Measurements from ENCODE around the gene ITFG2. TPM values are rescaled to one million over a fixed set of nuclear protein-coding genes. Genes with fewer than 3 reads are reported as not detected.

Gene ITFG2
- total and polyA plus RNA-seq, 5 donors from 2014 or later = 38.8 to 80.0 (median 47.6) TPM

- H3K36me3 ChIP-seq (ENCODE audit: control insufficient read depth, insufficient read depth, low read length) = peaks cover 74% of the 10 kb centered on the region
- no peak overlapping the region for H3K4me3 Mint-ChIP-seq
Observed at GRCh38 chr12:2826036-2826435, 13.6 kb downstream of the ITFG2 start.

GRCh38 chr12:2826721-2827515 lies 14.4 kb downstream of the ITFG2 start:
- Mint-ChIP-seq H3K27me3 (no peaks in the 10 kb centered on the region), H3K4me3 (no peak overlapping the region), H3K9me3 (no peaks in the 10 kb centered on the region), H3K36me3 (peaks cover 61% of the 10 kb centered on the region), H3K4me1 (peaks cover 0 to 12% (median 3%) of the 10 kb centered on the region in 4 donors), H3K27ac (peak overlapping the region in 1 of 3 donors; percentile 41)
- H3K27me3 ChIP-seq (ENCODE audit: control insufficient read depth, insufficient read depth, low read length) = no peaks in the 10 kb centered on the region
- H3K4me3 ChIP-seq (ENCODE audit: low read depth, low read length) = no peak overlapping the region
- H3K36me3 ChIP-seq (ENCODE audit: control insufficient read depth, insufficient read depth, low read length) = peaks cover 68% of the 10 kb centered on the region
- DNase-seq (no peak), ATAC-seq (ENCODE audit: low read depth in 2 of 2) (no peak)
- no peaks in the 10 kb centered on the region for H3K4me1 ChIP-seq (ENCODE audit: control insufficient read depth, insufficient read depth, low read length, poor library complexity, severe bottlenecking)
- no peaks in the 10 kb centered on the region for H3K9me3 ChIP-seq (ENCODE audit: control insufficient read depth in 2 of 2, low read length in 2 of 2)
- no peak overlapping the region for H3K27ac ChIP-seq (ENCODE audit: insufficient read depth, low read length, poor library complexity, severe bottlenecking)

More at GRCh38 chr12:2826036-2826435, 13.6 kb downstream of the ITFG2 start:
- Mint-ChIP-seq H3K27me3 (no peaks in the 10 kb centered on the region), H3K27ac (peak overlapping the region in 1 of 3 donors; percentile 41), H3K36me3 (peaks cover 60% of the 10 kb centered on the region), H3K4me1 (peaks cover 0 to 8% (median 3%) of the 10 kb centered on the region in 4 donors), H3K9me3 (no peaks in the 10 kb centered on the region)
- no peak overlapping the region for H3K4me3 ChIP-seq (ENCODE audit: low read depth, low read length)
- no peaks in the 10 kb centered on the region for H3K27me3 ChIP-seq (ENCODE audit: control insufficient read depth, insufficient read depth, low read length)
- DNase-seq (no peak), ATAC-seq (ENCODE audit: low read depth in 2 of 2) (no peak)
- H3K4me1 ChIP-seq (ENCODE audit: control insufficient read depth, insufficient read depth, low read length, poor library complexity, severe bottlenecking) = no peaks in the 10 kb centered on the region
- H3K9me3 ChIP-seq (ENCODE audit: control insufficient read depth in 2 of 2, low read length in 2 of 2) = no peaks in the 10 kb centered on the region
- H3K27ac ChIP-seq (ENCODE audit: insufficient read depth, low read length, poor library complexity, severe bottlenecking) = no peak overlapping the region

GRCh38 chr12:2829275-2829674 lies 16.8 kb downstream of the ITFG2 start:
- H3K36me3 ChIP-seq (ENCODE audit: control insufficient read depth, insufficient read depth, low read length) = peaks cover 45% of the 10 kb centered on the region
- peaks cover 45% of the 10 kb centered on the region for H3K36me3 Mint-ChIP-seq
- no peak overlapping the region for H3K27ac Mint-ChIP-seq

GRCh38 chr12:2832550-2833127 lies 20.2 kb downstream of the ITFG2 start:
- Mint-ChIP-seq H3K27ac (peak overlapping the region in 2 of 3 donors; percentile 43 to 66), H3K4me1 (peaks cover 5 to 12% (median 7%) of the 10 kb centered on the region in 4 donors), H3K9me3 (no peaks in the 10 kb centered on the region), H3K36me3 (peaks cover 27% of the 10 kb centered on the region), H3K27me3 (no peaks in the 10 kb centered on the region), H3K4me3 (no peak overlapping the region)
- Histone ChIP-seq H3K27ac (ENCODE audit: insufficient read depth, low read length, poor library complexity, severe bottlenecking) (no peak overlapping the region), H3K36me3 (ENCODE audit: control insufficient read depth, insufficient read depth, low read length) (peaks cover 12% of the 10 kb centered on the region), H3K4me3 (ENCODE audit: low read depth, low read length) (no peak overlapping the region), H3K4me1 (ENCODE audit: control insufficient read depth, insufficient read depth, low read length, poor library complexity, severe bottlenecking) (no peaks in the 10 kb centered on the region), H3K9me3 (ENCODE audit: control insufficient read depth in 2 of 2, low read length in 2 of 2) (no peaks in the 10 kb centered on the region), H3K27me3 (ENCODE audit: control insufficient read depth, insufficient read depth, low read length) (no peaks in the 10 kb centered on the region)
- ATAC-seq (ENCODE audit: low read depth in 2 of 2) = no peak
- no peak for DNase-seq

More at GRCh38 chr12:2829275-2829674, 16.8 kb downstream of the ITFG2 start:
- H3K4me3 Mint-ChIP-seq = no peak overlapping the region
- Histone ChIP-seq H3K27me3 (ENCODE audit: control insufficient read depth, insufficient read depth, low read length) (no peaks in the 10 kb centered on the region), H3K9me3 (ENCODE audit: control insufficient read depth in 2 of 2, low read length in 2 of 2) (no peaks in the 10 kb centered on the region), H3K4me3 (ENCODE audit: low read depth, low read length) (no peak overlapping the region), H3K4me1 (ENCODE audit: control insufficient read depth, insufficient read depth, low read length, poor library complexity, severe bottlenecking) (no peaks in the 10 kb centered on the region), H3K27ac (ENCODE audit: insufficient read depth, low read length, poor library complexity, severe bottlenecking) (no peak overlapping the region)
- no peaks in the 10 kb centered on the region for H3K9me3 Mint-ChIP-seq
- ATAC-seq (ENCODE audit: low read depth in 2 of 2) (no peak), DNase-seq (no peak)
- peaks cover 0 to 10% (median 3%) of the 10 kb centered on the region in 4 donors for H3K4me1 Mint-ChIP-seq
- no peaks in the 10 kb centered on the region for H3K27me3 Mint-ChIP-seq

- H3K36me3 Mint-ChIP-seq = peaks cover 23% of the 10 kb centered on the region
Observed at GRCh38 chr12:2833327-2833726, 20.9 kb downstream of the ITFG2 start.

DNA sequence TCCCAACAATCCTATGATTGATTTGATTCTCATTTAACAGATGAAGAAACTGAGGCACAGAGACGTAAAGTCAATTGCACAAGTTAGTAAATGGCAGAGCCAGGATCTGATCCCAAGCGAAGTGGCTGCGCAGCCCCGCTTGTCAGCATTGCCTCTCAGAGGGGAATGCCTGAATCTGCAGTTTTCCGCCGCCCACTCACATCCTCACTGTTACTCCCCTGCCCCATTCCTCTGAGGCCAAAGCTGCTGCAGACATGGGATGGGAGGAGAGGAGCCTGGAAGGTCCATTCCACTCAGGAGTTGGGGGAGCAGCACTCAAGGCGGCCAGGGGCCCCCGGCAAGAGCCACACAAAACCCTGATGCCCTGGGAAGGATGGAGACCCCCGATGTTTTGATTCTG lies 21.3 kb downstream of the ITFG2 start:
- H3K4me3 ChIP-seq (ENCODE audit: low read depth, low read length) = no peak overlapping the region
- Mint-ChIP-seq H3K4me3 (no peak overlapping the region), H3K27me3 (no peaks in the 10 kb centered on the region), H3K36me3 (peaks cover 21% of the 10 kb centered on the region), H3K4me1 (peaks cover 4 to 12% (median 7%) of the 10 kb centered on the region in 4 donors), H3K27ac (peak overlapping the region in 1 of 3 donors; percentile 9), H3K9me3 (no peaks in the 10 kb centered on the region)
- ATAC-seq (ENCODE audit: low read depth in 2 of 2) (no peak), DNase-seq (no peak)
- no peaks in the 10 kb centered on the region for H3K27me3 ChIP-seq (ENCODE audit: control insufficient read depth, insufficient read depth, low read length)
- H3K36me3 ChIP-seq (ENCODE audit: control insufficient read depth, insufficient read depth, low read length) = peaks cover 8% of the 10 kb centered on the region
- H3K27ac ChIP-seq (ENCODE audit: insufficient read depth, low read length, poor library complexity, severe bottlenecking) = no peak overlapping the region
- H3K9me3 ChIP-seq (ENCODE audit: control insufficient read depth in 2 of 2, low read length in 2 of 2) = no peaks in the 10 kb centered on the region
- H3K4me1 ChIP-seq (ENCODE audit: control insufficient read depth, insufficient read depth, low read length, poor library complexity, severe bottlenecking) = no peaks in the 10 kb centered on the region

More at GRCh38 chr12:2833327-2833726, 20.9 kb downstream of the ITFG2 start:
- H3K4me1 ChIP-seq (ENCODE audit: control insufficient read depth, insufficient read depth, low read length, poor library complexity, severe bottlenecking) = no peaks in the 10 kb centered on the region
- peaks cover 8% of the 10 kb centered on the region for H3K36me3 ChIP-seq (ENCODE audit: control insufficient read depth, insufficient read depth, low read length)
- no peaks in the 10 kb centered on the region for H3K9me3 ChIP-seq (ENCODE audit: control insufficient read depth in 2 of 2, low read length in 2 of 2)
- H3K27ac ChIP-seq (ENCODE audit: insufficient read depth, low read length, poor library complexity, severe bottlenecking) = no peak overlapping the region
- H3K27me3 Mint-ChIP-seq = no peaks in the 10 kb centered on the region
- no peak overlapping the region for H3K4me3 ChIP-seq (ENCODE audit: low read depth, low read length)
- ATAC-seq (ENCODE audit: low read depth in 2 of 2) = no peak
- no peaks in the 10 kb centered on the region for H3K9me3 Mint-ChIP-seq
- H3K27ac Mint-ChIP-seq = no peak overlapping the region
- H3K27me3 ChIP-seq (ENCODE audit: control insufficient read depth, insufficient read depth, low read length) = no peaks in the 10 kb centered on the region
- DNase-seq = no peak
- no peak overlapping the region for H3K4me3 Mint-ChIP-seq
- peaks cover 5 to 12% (median 7%) of the 10 kb centered on the region in 4 donors for H3K4me1 Mint-ChIP-seq

- Histone ChIP-seq H3K4me1 (ENCODE audit: control insufficient read depth, insufficient read depth, low read length, poor library complexity, severe bottlenecking) (no peaks in the 10 kb centered on the region), H3K4me3 (ENCODE audit: low read depth, low read length) (no peak within 1 kb of the TSS), H3K27me3 (ENCODE audit: control insufficient read depth, insufficient read depth, low read length) (no peaks in the 10 kb centered on the region), H3K27ac (ENCODE audit: insufficient read depth, low read length, poor library complexity, severe bottlenecking) (no peak within 1 kb of the TSS), H3K36me3 (ENCODE audit: control insufficient read depth, insufficient read depth, low read length) (peaks cover 17% of the 10 kb centered on the region), H3K9me3 (ENCODE audit: control insufficient read depth in 2 of 2, low read length in 2 of 2) (no peaks in the 10 kb centered on the region)
- Mint-ChIP-seq H3K9me3 (no peaks in the 10 kb centered on the region), H3K36me3 (peaks cover 25% of the 10 kb centered on the region), H3K27ac (peak within 1 kb of the TSS in 2 of 3 donors; percentile 64 to 81), H3K4me1 (peaks cover 0 to 12% (median 7%) of the 10 kb centered on the region in 4 donors), H3K27me3 (no peaks in the 10 kb centered on the region), H3K4me3 (no peak within 1 kb of the TSS)
- no peak for ATAC-seq (ENCODE audit: low read depth in 2 of 2)
- DNase-seq = no peak
Observed at GRCh38 chr12:2834581-2835491, 22.4 kb downstream of the ITFG2 start, which contains the start of gene NRIP2. NRIP2 (minus strand) TSS chr12:2835035; CDS start chr12:2834983, 52 bp downstream.
